Measurements from ENCODE around the gene CPLX3. TPM values are rescaled to one million over a fixed set of nuclear protein-coding genes. Genes with fewer than 3 reads are reported as not detected.

Gene CPLX3
- total and polyA plus RNA-seq, 10 of the 15 experiments (the other 5 are each of a cell fraction or from before 2014, with no cell fraction given), result 0.02 to 0.04 TPM; not detected in 8

- TF ChIP-seq E2F8 (IDR thresholded peaks at IDR 0.05; ENCODE audit: low read depth, partially characterized antibody) (no peak), ZBTB11 (CRISPR knock-in tag; IDR thresholded peaks at IDR 0.05) (no peak), EGR1 (IDR thresholded peaks at IDR 0.05; ENCODE audit: borderline replicate concordance in 1 of 2, low read depth in 2 of 2, low read length in 2 of 2) (peak in 1 of 2 experiments; percentile 13; a peak in 1 of 3 replicates), EED (IDR thresholded peaks at IDR 0.05; ENCODE audit: low read depth) (peak; percentile 29; the same call in 1 of the 2 replicates), SMAD1 (IDR thresholded peaks at IDR 0.05; ENCODE audit: low read depth, partially characterized antibody) (no peak), PAX8 (IDR thresholded peaks at IDR 0.05) (no peak), IRF5 (IDR thresholded peaks at IDR 0.05; ENCODE audit: borderline replicate concordance) (no peak), YY1 (IDR thresholded peaks at IDR 0.05; ENCODE audit: low read depth, low read length) (no peak), NR2F1 (conservative IDR thresholded peaks at IDR 0.05) (peak; percentile 51), TARDBP (IDR thresholded peaks at IDR 0.05; ENCODE audit: borderline replicate concordance) (no peak), POLR2AphosphoS2 (IDR thresholded peaks at IDR 0.05; ENCODE audit: low read depth, low read length) (no peak), ZSCAN29 (IDR thresholded peaks at IDR 0.05) (no peak), JUNB (IDR thresholded peaks at IDR 0.05) (peak; percentile 26; the same call in 1 of the 2 replicates), TCF7 (IDR thresholded peaks at IDR 0.05; ENCODE audit: borderline replicate concordance) (no peak), ETV6 (conservative IDR thresholded peaks at IDR 0.05 in 1 of 2, IDR thresholded peaks at IDR 0.05 in 1 of 2; ENCODE audit: borderline replicate concordance in 1 of 2, low read depth in 1 of 2) (no peak; a peak in 1 of 4 replicates), BMI1 (IDR thresholded peaks at IDR 0.05; ENCODE audit: borderline replicate concordance) (no peak), TAF1 (IDR thresholded peaks at IDR 0.05; ENCODE audit: borderline replicate concordance, low read depth, low read length) (no peak), ZNF384 (IDR thresholded peaks at IDR 0.05; ENCODE audit: borderline replicate concordance, low read depth, low read length) (no peak), PML (IDR thresholded peaks at IDR 0.05; ENCODE audit: low read length) (no peak), SKIL (IDR thresholded peaks at IDR 0.05; ENCODE audit: low read depth, poor library complexity, severe bottlenecking) (no peak)
Observed at GRCh38 chr15:74780523-74781430, 45.6 kb upstream of the CPLX3 start (continued).

Data from GM12878 (cell line).